ENCODE measurements around the gene NDFIP2.

The NDFIP2 gene

GRCh38 chr13:79549355-79550106, 68.6 kb downstream of the NDFIP2 start:
- Histone ChIP-seq H3K4me1 (ENCODE audit: control insufficient read depth in 1 of 2, insufficient read depth in 1 of 2, low read depth in 1 of 2, low read length in 1 of 2) (no peaks in the 10 kb centered on the region), H3K27ac (no peak overlapping the region), H3K9me3 (no peaks in the 10 kb centered on the region), H3K4me3 (ENCODE audit: low read depth in 1 of 2, low read length in 1 of 2) (no peak overlapping the region), H3K27me3 (peaks cover 6% of the 10 kb centered on the region), H3K36me3 (no peaks in the 10 kb centered on the region)
- TF ChIP-seq, protein P1, sequence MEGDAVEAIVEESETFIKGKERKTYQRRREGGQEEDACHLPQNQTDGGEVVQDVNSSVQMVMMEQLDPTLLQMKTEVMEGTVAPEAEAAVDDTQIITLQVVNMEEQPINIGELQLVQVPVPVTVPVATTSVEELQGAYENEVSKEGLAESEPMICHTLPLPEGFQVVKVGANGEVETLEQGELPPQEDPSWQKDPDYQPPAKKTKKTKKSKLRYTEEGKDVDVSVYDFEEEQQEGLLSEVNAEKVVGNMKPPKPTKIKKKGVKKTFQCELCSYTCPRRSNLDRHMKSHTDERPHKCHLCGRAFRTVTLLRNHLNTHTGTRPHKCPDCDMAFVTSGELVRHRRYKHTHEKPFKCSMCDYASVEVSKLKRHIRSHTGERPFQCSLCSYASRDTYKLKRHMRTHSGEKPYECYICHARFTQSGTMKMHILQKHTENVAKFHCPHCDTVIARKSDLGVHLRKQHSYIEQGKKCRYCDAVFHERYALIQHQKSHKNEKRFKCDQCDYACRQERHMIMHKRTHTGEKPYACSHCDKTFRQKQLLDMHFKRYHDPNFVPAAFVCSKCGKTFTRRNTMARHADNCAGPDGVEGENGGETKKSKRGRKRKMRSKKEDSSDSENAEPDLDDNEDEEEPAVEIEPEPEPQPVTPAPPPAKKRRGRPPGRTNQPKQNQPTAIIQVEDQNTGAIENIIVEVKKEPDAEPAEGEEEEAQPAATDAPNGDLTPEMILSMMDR (IDR thresholded peaks at IDR 0.05): no peak

- Histone ChIP-seq H3K27ac (no peak overlapping the region), H3K27me3 (no peaks in the 10 kb centered on the region), H3K36me3 (no peaks in the 10 kb centered on the region), H3K4me1 (ENCODE audit: control insufficient read depth in 1 of 2, insufficient read depth in 1 of 2, low read depth in 1 of 2, low read length in 1 of 2) (no peaks in the 10 kb centered on the region), H3K4me3 (ENCODE audit: low read depth in 1 of 2, low read length in 1 of 2) (no peak overlapping the region), H3K9me3 (no peaks in the 10 kb centered on the region)
- TF ChIP-seq, protein P1 (IDR thresholded peaks at IDR 0.05): no peak
Observed at GRCh38 chr13:79557666-79558065, 76.7 kb downstream of the NDFIP2 start.

- Histone ChIP-seq H3K4me3 (ENCODE audit: low read depth in 1 of 2, low read length in 1 of 2) (no peak overlapping the region), H3K27me3 (no peaks in the 10 kb centered on the region), H3K36me3 (no peaks in the 10 kb centered on the region), H3K4me1 (ENCODE audit: control insufficient read depth in 1 of 2, insufficient read depth in 1 of 2, low read depth in 1 of 2, low read length in 1 of 2) (no peaks in the 10 kb centered on the region), H3K9me3 (no peaks in the 10 kb centered on the region), H3K27ac (no peak overlapping the region)
- TF ChIP-seq, protein P1 (IDR thresholded peaks at IDR 0.05): no peak
Observed at GRCh38 chr13:79560954-79561353, 80.0 kb downstream of the NDFIP2 start.

DNA sequence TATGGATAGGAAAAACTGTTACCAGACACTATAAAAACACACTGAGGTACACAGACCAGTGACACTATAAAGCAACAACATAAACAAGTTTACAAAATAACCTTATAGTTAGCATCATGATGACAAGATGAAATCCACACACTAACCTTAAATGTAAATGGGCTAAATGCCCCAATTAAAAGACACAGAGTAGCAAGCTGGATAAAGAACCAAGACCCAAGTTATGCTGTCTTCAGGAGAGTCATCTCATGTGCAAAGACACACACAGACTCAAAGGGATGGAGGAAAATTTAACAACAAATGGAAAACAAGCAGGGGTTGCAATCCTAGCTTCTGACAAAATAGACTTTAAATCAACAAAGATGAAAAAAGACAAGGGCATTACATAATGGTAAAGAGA, 81.6 kb downstream of the NDFIP2 start:
- TF ChIP-seq, protein P1 (IDR thresholded peaks at IDR 0.05): no peak
- Histone ChIP-seq H3K4me1 (ENCODE audit: control insufficient read depth in 1 of 2, insufficient read depth in 1 of 2, low read depth in 1 of 2, low read length in 1 of 2) (no peaks in the 10 kb centered on the region), H3K36me3 (no peaks in the 10 kb centered on the region), H3K9me3 (no peaks in the 10 kb centered on the region), H3K27ac (no peak overlapping the region), H3K27me3 (no peaks in the 10 kb centered on the region), H3K4me3 (ENCODE audit: low read depth in 1 of 2, low read length in 1 of 2) (no peak overlapping the region)

DNA sequence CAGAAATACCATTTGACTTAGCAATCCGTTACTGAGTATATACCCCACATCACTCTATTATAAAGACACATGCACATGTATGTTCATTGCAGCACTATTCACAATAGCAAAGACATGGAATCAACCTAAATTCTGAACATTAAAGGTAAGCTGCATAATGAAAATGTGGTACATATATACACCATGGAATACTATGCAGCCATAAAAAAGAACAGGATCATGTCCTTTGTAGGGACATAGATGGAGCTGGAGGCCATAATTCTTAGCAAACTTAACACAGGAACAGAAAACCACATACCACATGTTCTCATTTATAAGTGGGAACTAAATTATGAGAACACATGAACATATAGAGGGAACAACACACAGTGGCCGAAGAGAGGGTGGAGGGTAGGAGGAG, 85.2 kb downstream of the NDFIP2 start:
- no peak overlapping the region for H3K27ac ChIP-seq
- no peaks in the 10 kb centered on the region for H3K9me3 ChIP-seq
- H3K4me3 ChIP-seq (ENCODE audit: low read depth in 1 of 2, low read length in 1 of 2): no peak overlapping the region
- H3K27me3 ChIP-seq: no peaks in the 10 kb centered on the region
- no peaks in the 10 kb centered on the region for H3K4me1 ChIP-seq (ENCODE audit: control insufficient read depth in 1 of 2, insufficient read depth in 1 of 2, low read depth in 1 of 2, low read length in 1 of 2)
- TF ChIP-seq, protein P1 (IDR thresholded peaks at IDR 0.05): no peak
- H3K36me3 ChIP-seq: no peaks in the 10 kb centered on the region

Data from neutrophil (primary cell).